Gastrocnemius medialis (tissue), 4 donors: Measurements from ENCODE around the gene THSD7A. TPM values are rescaled to one million over a fixed set of nuclear protein-coding genes. Genes with fewer than 3 reads are reported as not detected.

ENCODE experiments used
- ATAC-seq, 2 donors: fragments of 150-250 bp; one replicate each; pipeline ENCODE4 v1.9.1; 2016
- DNase-seq, 2 donors: peaks; one replicate each; pipeline ENCODE4 v3.0.0-alpha.2; 2019
- H3K27ac ChIP-seq, 4 donors: fragments of 200-600 bp; sonication (generic); 1 replicate in 1 of 4; 2 replicates in 3 of 4; pipeline ENCODE4 v1.5.1; 2016 to 2018; ENCODE audit warnings: mild to moderate bottlenecking in 2 of 4, moderate library complexity in 1 of 4
- H3K27me3 ChIP-seq, 3 donors: fragments of 200-600 bp; sonication (generic) in 2 of 3; 1 replicate in 1 of 3; 2 replicates in 2 of 3; pipeline versions ENCODE4 v1.5.1 to v1.6.0; 2016 to 2019; ENCODE audit warnings: mild to moderate bottlenecking in 1 of 3, moderate library complexity in 1 of 3
- H3K36me3 ChIP-seq, 2 donors: fragments of 200-600 bp; sonication (generic) in 1 of 2; one replicate each; pipeline ENCODE4 v1.5.1; 2017 to 2018
- H3K4me1 ChIP-seq, 2 donors: fragments of 200-600 bp; sonication (generic) in 1 of 2; one replicate each; pipeline ENCODE4 v1.5.1; 2016 to 2017; ENCODE audit warnings: mild to moderate bottlenecking in 2 of 2
- H3K4me3 ChIP-seq, 4 donors: fragments of 200-600 bp; sonication (generic) in 3 of 4; 1 replicate in 1 of 4; 2 replicates in 3 of 4; pipeline ENCODE4 v1.5.1; 2016 to 2019; ENCODE audit warnings: mild to moderate bottlenecking in 2 of 4
- H3K9me3 ChIP-seq, 3 donors: fragments of 200-600 bp; sonication (generic) in 2 of 3; 1 replicate in 1 of 3; 2 replicates in 2 of 3; pipeline ENCODE4 v1.5.1; 2016 to 2019
- POLR2A ChIP-seq, 2 donors: fragments of 450-650 bp; IDR thresholded peaks; one replicate each; pipeline ENCODE4 v1.6.1; 2017; ENCODE audit warnings: antibody characterized with exemption in 2 of 2, mild to moderate bottlenecking in 2 of 2, moderate library complexity in 2 of 2
- in situ Hi-C, 4 donors: fragments of 200-750 bp; cut with MboI; loops; one replicate each; pipeline versions ENCODE4 v1.15.0 to v1.8.0; 2017; ENCODE audit warnings: low sequenced_read_pairs in 4 of 4
- intact Hi-C: fragments of 100-400 bp; cut with DNase I; formaldehyde crosslinking; loops from one replicate; pipeline ENCODE4 v1.15.1; 2023; ENCODE audit warnings: low total_unique reads
- total RNA-seq, 4 donors: library from RNA; depleted of rRNA; stranded (reverse); fragments of >200 nt; gene quantifications; one replicate each; pipeline versions ENCODE4 v1.1.0 to v1.2.3, GENCODE V29; 2016
- TF ChIP-seq, protein P1 (sequence below), 5 experiments: fragments of 450-650 bp in 3 of 5; fragments of 200-600 bp in 2 of 5; sonication (generic) in 2 of 5; IDR thresholded peaks in 4 of 5; conservative IDR thresholded peaks in 1 of 5; 1 replicate in 4 of 5; 2 replicates in 1 of 5; pipeline ENCODE4 v1.5.1; 2016 to 2019; ENCODE audit warnings: antibody characterized with exemption in 5 of 5, mild to moderate bottlenecking in 3 of 5, moderate library complexity in 3 of 5

Gene THSD7A
- total RNA-seq, 4 donors from 2014 or later: 0.36 to 0.78 (median 0.66) TPM

- DNase-seq (no peak), ATAC-seq (no peak)
- Histone ChIP-seq H3K36me3 (no peaks in the 10 kb centered on the region), H3K27me3 (no peaks in the 10 kb centered on the region), H3K4me3 (no peak overlapping the region), H3K27ac (no peak overlapping the region), H3K9me3 (no peaks in the 10 kb centered on the region), H3K4me1 (no peaks in the 10 kb centered on the region)
- intact Hi-C loops (no loop called here), in situ Hi-C loops (no loop called here)
- TF ChIP-seq POLR2A (IDR thresholded peaks at IDR 0.05): no peak
- TF ChIP-seq, protein P1, sequence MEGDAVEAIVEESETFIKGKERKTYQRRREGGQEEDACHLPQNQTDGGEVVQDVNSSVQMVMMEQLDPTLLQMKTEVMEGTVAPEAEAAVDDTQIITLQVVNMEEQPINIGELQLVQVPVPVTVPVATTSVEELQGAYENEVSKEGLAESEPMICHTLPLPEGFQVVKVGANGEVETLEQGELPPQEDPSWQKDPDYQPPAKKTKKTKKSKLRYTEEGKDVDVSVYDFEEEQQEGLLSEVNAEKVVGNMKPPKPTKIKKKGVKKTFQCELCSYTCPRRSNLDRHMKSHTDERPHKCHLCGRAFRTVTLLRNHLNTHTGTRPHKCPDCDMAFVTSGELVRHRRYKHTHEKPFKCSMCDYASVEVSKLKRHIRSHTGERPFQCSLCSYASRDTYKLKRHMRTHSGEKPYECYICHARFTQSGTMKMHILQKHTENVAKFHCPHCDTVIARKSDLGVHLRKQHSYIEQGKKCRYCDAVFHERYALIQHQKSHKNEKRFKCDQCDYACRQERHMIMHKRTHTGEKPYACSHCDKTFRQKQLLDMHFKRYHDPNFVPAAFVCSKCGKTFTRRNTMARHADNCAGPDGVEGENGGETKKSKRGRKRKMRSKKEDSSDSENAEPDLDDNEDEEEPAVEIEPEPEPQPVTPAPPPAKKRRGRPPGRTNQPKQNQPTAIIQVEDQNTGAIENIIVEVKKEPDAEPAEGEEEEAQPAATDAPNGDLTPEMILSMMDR (IDR thresholded peaks at IDR 0.05 in 4 of 5, conservative IDR thresholded peaks at IDR 0.05 in 1 of 5): no peak
Measured at GRCh38 chr7:11612737-11613136, 219.3 kb downstream of the THSD7A start.

DNA sequence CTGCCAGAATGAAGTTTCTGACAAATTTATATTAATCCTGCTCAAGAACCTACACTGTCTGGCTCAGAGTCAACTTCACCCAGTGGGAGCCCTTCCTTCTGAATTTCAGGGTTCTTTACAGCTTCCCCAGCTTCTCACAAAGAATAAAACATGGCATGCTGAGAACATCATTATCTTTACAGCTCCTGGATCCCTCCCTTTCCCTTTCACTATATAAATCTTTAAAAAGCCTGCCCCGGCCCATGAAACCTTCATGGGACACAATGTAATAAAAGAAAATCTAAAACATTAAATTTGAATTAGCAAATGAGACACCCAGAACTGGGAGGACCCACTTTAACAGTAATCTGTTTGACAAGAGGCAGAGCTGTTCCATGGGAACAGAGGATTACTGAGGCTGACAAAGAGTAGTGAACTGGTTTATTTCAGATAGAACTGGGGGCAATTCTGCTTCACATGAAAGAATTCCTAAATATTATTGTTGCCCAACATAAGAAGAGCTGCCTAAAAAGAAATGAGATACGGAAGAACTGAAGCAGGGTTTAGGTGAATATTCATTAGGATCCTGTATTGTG, 222.8 kb downstream of the THSD7A start:
- no peaks in the 10 kb centered on the region for H3K27me3 ChIP-seq
- ATAC-seq (no peak), DNase-seq (no peak)
- H3K4me1 ChIP-seq: peaks cover 0 to 4% of the 10 kb centered on the region in 2 donors
- intact Hi-C loops (no loop called here), in situ Hi-C loops (no loop called here)
- no peak overlapping the region for H3K4me3 ChIP-seq
- H3K27ac ChIP-seq: no peak overlapping the region
- TF ChIP-seq, protein P1 (IDR thresholded peaks at IDR 0.05 in 4 of 5, conservative IDR thresholded peaks at IDR 0.05 in 1 of 5): no peak
- TF ChIP-seq POLR2A (IDR thresholded peaks at IDR 0.05): no peak
- no peaks in the 10 kb centered on the region for H3K36me3 ChIP-seq
- H3K9me3 ChIP-seq: no peaks in the 10 kb centered on the region

DNA sequence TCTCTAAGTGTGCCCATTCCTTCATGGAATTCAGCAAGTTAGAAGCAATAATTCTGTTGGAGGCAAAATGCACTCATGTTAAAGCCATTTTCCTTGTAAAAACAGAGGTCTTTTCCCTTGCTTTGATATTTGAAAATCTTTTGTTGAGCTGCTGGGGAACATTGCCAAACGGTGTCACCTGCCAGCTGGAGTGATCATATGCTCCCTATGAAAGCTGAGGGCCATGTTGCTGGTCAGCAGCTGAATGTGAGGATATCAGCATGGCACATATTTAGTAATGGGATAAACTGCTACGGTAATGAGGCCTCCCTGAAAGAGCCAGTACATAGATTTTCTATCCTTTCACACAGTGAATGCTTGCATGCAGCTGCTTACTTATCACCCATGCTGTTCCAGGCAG, 224.3 kb downstream of the THSD7A start:
- in situ Hi-C loops (no loop called here), intact Hi-C loops (no loop called here)
- Histone ChIP-seq H3K36me3 (no peaks in the 10 kb centered on the region), H3K4me1 (peaks cover 0 to 4% of the 10 kb centered on the region in 2 donors), H3K4me3 (no peak overlapping the region), H3K27ac (no peak overlapping the region), H3K9me3 (no peaks in the 10 kb centered on the region), H3K27me3 (no peaks in the 10 kb centered on the region)
- ATAC-seq: no peak
- no peak for TF ChIP-seq POLR2A (IDR thresholded peaks at IDR 0.05)
- TF ChIP-seq, protein P1 (IDR thresholded peaks at IDR 0.05 in 4 of 5, conservative IDR thresholded peaks at IDR 0.05 in 1 of 5): no peak
- no peak for DNase-seq

DNA sequence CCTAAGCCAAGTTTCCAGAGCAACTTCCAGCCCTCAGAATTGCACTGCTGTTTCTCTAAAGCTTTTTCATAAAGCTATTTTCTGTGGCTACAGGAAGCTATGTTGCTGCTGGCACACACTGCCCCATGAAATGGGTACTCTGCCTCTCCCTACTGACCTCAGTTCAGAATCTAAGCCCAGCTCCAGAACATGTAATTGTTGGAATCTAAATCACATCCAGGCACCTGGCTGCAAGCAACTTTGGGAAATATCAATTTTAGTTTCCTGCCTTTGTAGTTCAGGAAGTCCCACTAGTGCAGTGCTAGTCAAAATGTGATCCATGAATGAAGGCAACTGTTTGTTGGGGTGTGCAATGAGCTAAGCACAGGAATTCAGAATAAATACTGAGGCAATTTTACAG, 226.2 kb downstream of the THSD7A start:
- intact Hi-C loops: no loop called here

More for the DNA sequence above, 226.2 kb downstream of the THSD7A start:
- H3K9me3 ChIP-seq: no peaks in the 10 kb centered on the region
- H3K4me3 ChIP-seq: no peak overlapping the region
- H3K36me3 ChIP-seq: no peaks in the 10 kb centered on the region
- H3K27me3 ChIP-seq: no peaks in the 10 kb centered on the region
- peak; percentile 36 to 39 for ATAC-seq
- TF ChIP-seq, protein P1 (IDR thresholded peaks at IDR 0.05 in 4 of 5, conservative IDR thresholded peaks at IDR 0.05 in 1 of 5): no peak
- no peak for TF ChIP-seq POLR2A (IDR thresholded peaks at IDR 0.05)
- DNase-seq: no peak
- peaks cover 0 to 4% of the 10 kb centered on the region in 2 donors for H3K4me1 ChIP-seq
- peak overlapping the region in 1 of 4 donors; percentile 4 for H3K27ac ChIP-seq
- in situ Hi-C loops: no loop called here
